HEK293 (cell line): ENCODE measurements around the gene MYLK.

ENCODE experiments used
- CTCF ChIA-PET: fragments of 350-600 bp; formaldehyde crosslinking; extraction: SDS; loops from one replicate; lab custom pipeline; 2021; ENCODE audit warnings: antibody characterized with exemption; lab: Yijun Ruan, JAX
- POLR2A ChIA-PET: fragments of 300-600 bp; formaldehyde crosslinking; extraction: SDS; loops from one replicate; lab custom pipeline; 2020; ENCODE audit warnings: antibody characterized with exemption, inconsistent platforms; lab: Yijun Ruan, JAX
- H3K27ac ChIP-seq: fragments of 200-500 bp; sonication (Bioruptor generic); 2 replicates; pipeline ENCODE4 v1.5.1; 2014; ENCODE audit warnings: low read depth, low read length, control low read depth, inconsistent platforms; ENCODE audit errors: extremely low read depth
- H3K36me3 ChIP-seq, 2 experiments: fragments of 200-500 bp in 1 of 2; sonication (Bioruptor generic) in 1 of 2; 1 replicate in 1 of 2; 2 replicates in 1 of 2; pipeline ENCODE4 v1.5.1; 2014 to 2017; ENCODE audit warnings: inconsistent platforms in 2 of 2, low read length in 2 of 2; ENCODE audit not compliant: control insufficient read depth in 2 of 2, insufficient read depth in 1 of 2
- H3K4me1 ChIP-seq: fragments of 200-500 bp; sonication (Bioruptor generic); 2 replicates; pipeline ENCODE4 v1.5.1; 2014; ENCODE audit warnings: mild to moderate bottlenecking, low read length, inconsistent platforms; ENCODE audit not compliant: control insufficient read depth, insufficient read depth
- H3K4me3 ChIP-seq: 2 replicates; pipeline ENCODE4 v1.5.1; 2011; ENCODE audit warnings: low read depth, mild to moderate bottlenecking, control low read depth, low read length, moderate library complexity
- H3K9me3 ChIP-seq: fragments of 200-500 bp; sonication (Bioruptor generic); 2 replicates; pipeline ENCODE4 v1.5.1; 2014; ENCODE audit warnings: low read depth, low read length, inconsistent platforms; ENCODE audit not compliant: control insufficient read depth, insufficient read depth
- EGR2 ChIP-seq: fragments of 450-650 bp; formaldehyde crosslinking; IDR thresholded peaks from 2 replicates; pipeline ENCODE4 v1.5.1; 2016; ENCODE audit warnings: low read depth, missing biosample characterization, missing genetic modification characterization
- GLI4 ChIP-seq: fragments of 450-650 bp; formaldehyde crosslinking; IDR thresholded peaks from 2 replicates; pipeline ENCODE4 v1.5.1; 2016; ENCODE audit warnings: missing biosample characterization, missing genetic modification characterization
- HOXD13 ChIP-seq: sonication (generic); formaldehyde crosslinking; IDR thresholded peaks from 2 replicates; pipeline ENCODE4 v1.8.0; 2022; ENCODE audit warnings: missing genetic modification reagents, borderline replicate concordance
- KLF10 ChIP-seq: fragments of 450-650 bp; IDR thresholded peaks from 2 replicates; pipeline ENCODE4 v1.5.1; 2018; ENCODE audit warnings: missing biosample characterization, mild to moderate bottlenecking, missing genetic modification characterization
- ZBTB20 ChIP-seq: fragments of 450-650 bp; formaldehyde crosslinking; IDR thresholded peaks from 2 replicates; pipeline ENCODE4 v1.5.1; 2016; ENCODE audit warnings: missing biosample characterization, missing genetic modification characterization
- ZNF16 ChIP-seq: fragments of 450-650 bp; formaldehyde crosslinking; IDR thresholded peaks from 2 replicates; pipeline ENCODE4 v1.5.1; 2016; ENCODE audit warnings: low read depth, missing biosample characterization, missing genetic modification characterization
- ZNF184 ChIP-seq: fragments of 450-650 bp; IDR thresholded peaks from 2 replicates; pipeline ENCODE4 v1.5.1; 2018; ENCODE audit warnings: missing biosample characterization, mild to moderate bottlenecking, missing genetic modification characterization
- ZNF223 ChIP-seq: fragments of 450-650 bp; formaldehyde crosslinking; IDR thresholded peaks from 2 replicates; pipeline ENCODE4 v1.5.1; 2016; ENCODE audit warnings: missing biosample characterization, missing genetic modification characterization
- ZNF248 ChIP-seq: fragments of 450-650 bp; formaldehyde crosslinking; IDR thresholded peaks from 2 replicates; pipeline ENCODE4 v1.5.1; 2017; ENCODE audit warnings: missing biosample characterization, missing genetic modification characterization
- ZNF624 ChIP-seq: fragments of 450-650 bp; formaldehyde crosslinking; IDR thresholded peaks from 2 replicates; pipeline ENCODE4 v1.5.1; 2017; ENCODE audit warnings: missing biosample characterization, missing genetic modification characterization
- ZNF776 ChIP-seq: fragments of 450-650 bp; formaldehyde crosslinking; IDR thresholded peaks from 2 replicates; pipeline ENCODE4 v1.5.0; 2017; ENCODE audit warnings: missing biosample characterization, missing genetic modification characterization, borderline replicate concordance
- ZNF777 ChIP-seq: fragments of 450-650 bp; formaldehyde crosslinking; IDR thresholded peaks from 2 replicates; pipeline ENCODE4 v1.5.1; 2017; ENCODE audit warnings: missing biosample characterization, missing genetic modification characterization, borderline replicate concordance
- TF ChIP-seq, protein P1 (sequence below): fragments of 450-650 bp; formaldehyde crosslinking; IDR thresholded peaks from 2 replicates; pipeline ENCODE4 v1.5.1; 2016; ENCODE audit warnings: missing biosample characterization, missing genetic modification characterization
- TF ChIP-seq, protein P2 (sequence below): fragments of 450-650 bp; formaldehyde crosslinking; IDR thresholded peaks from 2 replicates; pipeline ENCODE4 v1.5.1; 2016; ENCODE audit warnings: missing biosample characterization, missing genetic modification characterization
- TF ChIP-seq, protein P3 (sequence below): fragments of 450-650 bp; formaldehyde crosslinking; IDR thresholded peaks from 2 replicates; pipeline ENCODE4 v1.5.1; 2016; ENCODE audit warnings: missing biosample characterization, missing genetic modification characterization
- TF ChIP-seq, protein P4 (sequence below): fragments of 450-650 bp; formaldehyde crosslinking; IDR thresholded peaks from 2 replicates; pipeline ENCODE4 v1.5.1; 2017; ENCODE audit warnings: missing biosample characterization, missing genetic modification characterization

Gene MYLK

GRCh38 chr3:123744064-123744463 lies 140.1 kb downstream of the MYLK start:
- TF ChIP-seq, protein P1, sequence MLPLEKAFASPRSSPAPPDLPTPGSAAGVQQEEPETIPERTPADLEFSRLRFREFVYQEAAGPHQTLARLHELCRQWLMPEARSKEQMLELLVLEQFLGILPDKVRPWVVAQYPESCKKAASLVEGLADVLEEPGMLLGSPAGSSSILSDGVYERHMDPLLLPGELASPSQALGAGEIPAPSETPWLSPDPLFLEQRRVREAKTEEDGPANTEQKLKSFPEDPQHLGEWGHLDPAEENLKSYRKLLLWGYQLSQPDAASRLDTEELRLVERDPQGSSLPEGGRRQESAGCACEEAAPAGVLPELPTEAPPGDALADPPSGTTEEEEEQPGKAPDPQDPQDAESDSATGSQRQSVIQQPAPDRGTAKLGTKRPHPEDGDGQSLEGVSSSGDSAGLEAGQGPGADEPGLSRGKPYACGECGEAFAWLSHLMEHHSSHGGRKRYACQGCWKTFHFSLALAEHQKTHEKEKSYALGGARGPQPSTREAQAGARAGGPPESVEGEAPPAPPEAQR (tag by site-specific recombination) = no peak
- TF ChIP-seq GLI4 (tag by site-specific recombination) = no peak
- no peak for TF ChIP-seq ZBTB20 (tag by site-specific recombination)
- H3K4me1 ChIP-seq = no peaks in the 10 kb centered on the region
- peaks cover 0 to under 1% of the 10 kb centered on the region in 2 experiments; a peak in 1 of 3 replicates for H3K36me3 ChIP-seq
- no peak overlapping the region for H3K27ac ChIP-seq
- ChIA-PET CTCF (no interaction called here), POLR2A (no interaction called here)
- no peaks in the 10 kb centered on the region for H3K9me3 ChIP-seq
- H3K4me3 ChIP-seq = no peak overlapping the region

GRCh38 chr3:123743121-123743520 lies 141.0 kb downstream of the MYLK start:
- no peaks in the 10 kb centered on the region for H3K4me1 ChIP-seq
- H3K27ac ChIP-seq = no peak overlapping the region
- ChIA-PET CTCF (interaction anchor here (0.6 to 1.4 kb wide), 3 partner anchors 24 to 154 kb away, joined by 3 read pairs; no protein-coding TSS in a partner anchor), POLR2A (no interaction called here)
- H3K9me3 ChIP-seq = no peaks in the 10 kb centered on the region
- H3K4me3 ChIP-seq = no peak overlapping the region
- TF ChIP-seq ZNF624 (tag by site-specific recombination) (no peak), HOXD13 (CRISPR knock-in tag) (no peak), ZNF777 (tag by site-specific recombination) (no peak), ZNF184 (tag by site-specific recombination) (no peak)
- TF ChIP-seq, protein P2, sequence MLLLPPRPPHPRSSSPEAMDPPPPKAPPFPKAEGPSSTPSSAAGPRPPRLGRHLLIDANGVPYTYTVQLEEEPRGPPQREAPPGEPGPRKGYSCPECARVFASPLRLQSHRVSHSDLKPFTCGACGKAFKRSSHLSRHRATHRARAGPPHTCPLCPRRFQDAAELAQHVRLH (tag by site-specific recombination) = no peak
- H3K36me3 ChIP-seq = peaks cover 0 to 2% of the 10 kb centered on the region in 2 experiments; a peak in 1 of 3 replicates

DNA sequence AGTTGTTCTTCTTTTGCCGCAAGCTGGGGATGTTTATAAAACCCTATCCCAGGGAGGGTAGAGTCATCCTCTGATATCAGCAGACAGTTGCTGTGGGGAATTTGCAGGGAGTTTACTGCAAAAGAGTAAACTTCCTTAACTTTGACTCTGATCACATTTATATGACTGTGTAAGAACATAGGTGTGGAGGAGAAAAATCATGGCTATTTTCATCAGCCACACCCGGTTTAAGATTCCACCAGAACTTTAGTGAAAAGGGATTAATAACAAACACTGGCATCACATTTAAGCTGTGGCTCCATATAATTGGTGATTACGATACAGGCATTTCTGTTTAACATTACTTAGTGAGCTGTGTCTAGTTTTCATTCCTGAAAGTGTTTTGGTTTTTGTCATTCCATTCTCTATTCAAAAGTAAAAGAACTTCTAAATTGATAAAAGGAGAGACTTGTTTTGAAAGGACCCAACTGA lies 143.1 kb downstream of the MYLK start:
- TF ChIP-seq EGR2 (tag by site-specific recombination) = no peak
- no peak for TF ChIP-seq ZNF223 (tag by site-specific recombination)
- TF ChIP-seq KLF10 (tag by site-specific recombination) = no peak
- TF ChIP-seq, protein P3, sequence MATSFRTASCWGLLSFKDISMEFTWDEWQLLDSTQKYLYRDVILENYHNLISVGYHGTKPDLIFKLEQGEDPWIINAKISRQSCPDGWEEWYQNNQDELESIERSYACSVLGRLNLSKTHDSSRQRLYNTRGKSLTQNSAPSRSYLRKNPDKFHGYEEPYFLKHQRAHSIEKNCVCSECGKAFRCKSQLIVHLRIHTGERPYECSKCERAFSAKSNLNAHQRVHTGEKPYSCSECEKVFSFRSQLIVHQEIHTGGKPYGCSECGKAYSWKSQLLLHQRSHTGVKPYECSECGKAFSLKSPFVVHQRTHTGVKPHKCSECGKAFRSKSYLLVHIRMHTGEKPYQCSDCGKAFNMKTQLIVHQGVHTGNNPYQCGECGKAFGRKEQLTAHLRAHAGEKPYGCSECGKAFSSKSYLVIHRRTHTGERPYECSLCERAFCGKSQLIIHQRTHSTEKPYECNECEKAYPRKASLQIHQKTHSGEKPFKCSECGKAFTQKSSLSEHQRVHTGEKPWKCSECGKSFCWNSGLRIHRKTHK = no peak
- TF ChIP-seq ZNF248 (tag by site-specific recombination) = no peak
- no peak for TF ChIP-seq ZNF776 (tag by site-specific recombination)
- TF ChIP-seq ZNF16 (tag by site-specific recombination) = no peak
- TF ChIP-seq, protein P4, sequence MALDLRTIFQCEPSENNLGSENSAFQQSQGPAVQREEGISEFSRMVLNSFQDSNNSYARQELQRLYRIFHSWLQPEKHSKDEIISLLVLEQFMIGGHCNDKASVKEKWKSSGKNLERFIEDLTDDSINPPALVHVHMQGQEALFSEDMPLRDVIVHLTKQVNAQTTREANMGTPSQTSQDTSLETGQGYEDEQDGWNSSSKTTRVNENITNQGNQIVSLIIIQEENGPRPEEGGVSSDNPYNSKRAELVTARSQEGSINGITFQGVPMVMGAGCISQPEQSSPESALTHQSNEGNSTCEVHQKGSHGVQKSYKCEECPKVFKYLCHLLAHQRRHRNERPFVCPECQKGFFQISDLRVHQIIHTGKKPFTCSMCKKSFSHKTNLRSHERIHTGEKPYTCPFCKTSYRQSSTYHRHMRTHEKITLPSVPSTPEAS (tag by site-specific recombination) = no peak
- Histone ChIP-seq H3K4me1 (no peaks in the 10 kb centered on the region), H3K4me3 (no peak overlapping the region), H3K27ac (no peak overlapping the region), H3K36me3 (peaks cover 0 to 9% of the 10 kb centered on the region in 2 experiments; a peak in 1 of 3 replicates), H3K9me3 (no peaks in the 10 kb centered on the region)
- ChIA-PET POLR2A (no interaction called here), CTCF (interaction anchor here (0.7 to 1.4 kb wide), 3 partner anchors 9 to 99 kb away, joined by 3 to 4 read pairs (median 3); no protein-coding TSS in a partner anchor)
